Right lobe of liver (tissue), 4 donors: Measurements from ENCODE around the gene GATA6.

Source experiments
- CTCF ChIP-seq, 4 donors: fragments of 200-600 bp in 3 of 4; fragments of 450-650 bp in 1 of 4; IDR thresholded peaks; one replicate each; pipeline versions ENCODE4 v1.5.1 to v1.8.0; 2016 to 2022; ENCODE audit warnings: antibody characterized with exemption in 4 of 4, mild to moderate bottlenecking in 2 of 4
- POLR2A ChIP-seq: fragments of 450-650 bp; IDR thresholded peaks from one replicate; pipeline ENCODE4 v1.6.1; 2017; ENCODE audit warnings: antibody characterized with exemption, mild to moderate bottlenecking
- donor health status: DM: no; HTN: no; CAD: no.
- donor health status: DM: no; HTN: no; CAD: no.
- donor health status: DM: no; HTN: yes; CAD: no.

GRCh38 chr18:22238681-22239080 lies 69.3 kb downstream of the GATA6 start:
- TF ChIP-seq CTCF (IDR thresholded peaks at IDR 0.05) (no peak), POLR2A (no peak)
